HepG2 (cell line): ENCODE measurements around the gene NXPH4. TPM values are rescaled to one million over a fixed set of nuclear protein-coding genes. Genes with fewer than 3 reads are reported as not detected.

ENCODE experiments used
- ATM ChIP-seq: fragments of 450-650 bp; IDR thresholded peaks from 2 replicates; pipeline ENCODE4 v1.7.1; 2017; ENCODE audit warnings: mild to moderate bottlenecking, borderline replicate concordance
- FOXK1 ChIP-seq: sonication (generic); formaldehyde crosslinking; IDR thresholded peaks from 2 replicates; pipeline ENCODE4 v1.4.0; 2020; ENCODE audit warnings: low read depth, missing genetic modification reagents, borderline replicate concordance
- HNRNPUL1 ChIP-seq: fragments of 200-400 bp; formaldehyde crosslinking; IDR thresholded peaks from 2 replicates; pipeline ENCODE4 v1.6.1; 2017; ENCODE audit warnings: low read depth, mild to moderate bottlenecking, low read length, moderate library complexity
- KDM5A ChIP-seq: fragments of 200-600 bp; sonication (generic); IDR thresholded peaks from 2 replicates; pipeline ENCODE4 v1.7.0; 2018; ENCODE audit warnings: antibody characterized with exemption, mild to moderate bottlenecking, low read length, borderline replicate concordance
- MED8 ChIP-seq: sonication (generic); formaldehyde crosslinking; IDR thresholded peaks from 2 replicates; pipeline ENCODE4 v1.8.1; 2023; ENCODE audit warnings: mild to moderate bottlenecking, missing genetic modification reagents; ENCODE audit not compliant: insufficient replicate concordance
- NR0B2 ChIP-seq: sonication (generic); formaldehyde crosslinking; IDR thresholded peaks from 2 replicates; pipeline ENCODE4 v1.4.0; 2020; ENCODE audit warnings: mild to moderate bottlenecking, missing genetic modification reagents
- PLRG1 ChIP-seq: fragments of 450-650 bp; conservative IDR thresholded peaks from 2 replicates; pipeline ENCODE4 v1.6.1; 2016
- SOX13 ChIP-seq, 3 experiments: fragments of 450-650 bp in 1 of 3; sonication (generic) in 1 of 3; formaldehyde crosslinking in 1 of 3; IDR thresholded peaks in 2 of 3; conservative IDR thresholded peaks in 1 of 3; 2 replicates each; pipeline versions ENCODE4 v1.5.0 to v1.6.1; 2016 to 2020; ENCODE audit warnings: antibody characterized with exemption in 1 of 3, mild to moderate bottlenecking in 1 of 3, missing compliant biosample characterization in 1 of 3, missing genetic modification reagents in 1 of 3, moderate library complexity in 1 of 3
- SSRP1 ChIP-seq: IDR thresholded peaks from 2 replicates; pipeline ENCODE4 v1.6.1; 2016; ENCODE audit warnings: control low read depth
- SYNCRIP ChIP-seq: fragments of 200-400 bp; formaldehyde crosslinking; IDR thresholded peaks from 2 replicates; pipeline ENCODE4 v1.6.1; 2018; ENCODE audit warnings: mild to moderate bottlenecking, low read depth, low read length; ENCODE audit not compliant: insufficient read depth
- TAF1 ChIP-seq: sonication (generic); formaldehyde crosslinking; IDR thresholded peaks from 2 replicates; pipeline ENCODE4 v1.4.0; 2020; ENCODE audit warnings: missing genetic modification reagents
- TEAD3 ChIP-seq: optimal IDR thresholded peaks from 2 replicates; pipeline ENCODE3; 2016; ENCODE audit warnings: borderline replicate concordance
- ZNF232 ChIP-seq: sonication (generic); formaldehyde crosslinking; IDR thresholded peaks from 2 replicates; pipeline ENCODE4 v1.4.0; 2020; ENCODE audit warnings: missing genetic modification reagents, borderline replicate concordance
- ZNF337 ChIP-seq: sonication (generic); formaldehyde crosslinking; IDR thresholded peaks from 2 replicates; pipeline ENCODE4 v1.5.1; 2020; ENCODE audit warnings: missing genetic modification reagents, low read depth, mild to moderate bottlenecking, borderline replicate concordance
- ZNF615 ChIP-seq: sonication (generic); formaldehyde crosslinking; IDR thresholded peaks from 2 replicates; pipeline ENCODE4 v1.5.0; 2020; ENCODE audit warnings: mild to moderate bottlenecking, missing genetic modification reagents, borderline replicate concordance
- ZNF790 ChIP-seq: sonication (generic); formaldehyde crosslinking; IDR thresholded peaks from 2 replicates; pipeline ENCODE4 v1.8.0; 2022; ENCODE audit warnings: missing genetic modification reagents, mild to moderate bottlenecking, borderline replicate concordance
- polyA plus RNA-seq, 8 experiments: library from polyadenylated mRNA; depleted of rRNA in 3 of 8; stranded (reverse) in 7 of 8; unstranded in 1 of 8; fragments of >200 nt; fragmentation: Illumina TruSeq in 4 of 8; extraction: Trizol in 4 of 8; gene quantifications; 2 replicates each; pipeline versions ENCODE4 v1.2.1 to v1.2.3, GENCODE V29; 2011 to 2016; ENCODE audit warnings: low read depth in 4 of 8, missing spikeins in 1 of 8, mixed read lengths in 1 of 8; ENCODE audit not compliant: insufficient read depth in 1 of 8
- total RNA-seq, 5 experiments: library from RNA; depleted of rRNA; stranded (reverse); fragments of >200 nt; fragmentation: Illumina TruSeq; extraction: Trizol; gene quantifications; 2 replicates each; pipeline ENCODE4 v1.2.3, GENCODE V29; 2016; ENCODE audit warnings: low read depth in 1 of 5
- TF ChIP-seq, protein P1 (sequence below): sonication (generic); formaldehyde crosslinking; conservative IDR thresholded peaks from 2 replicates; pipeline ENCODE4 v1.8.0; 2022; ENCODE audit warnings: missing genetic modification reagents
- TF ChIP-seq, protein P2 (sequence below): sonication (generic); formaldehyde crosslinking; IDR thresholded peaks from 2 replicates; pipeline ENCODE4 v1.4.0; 2020; ENCODE audit warnings: mild to moderate bottlenecking, missing genetic modification reagents, borderline replicate concordance
- TF ChIP-seq, protein P3 (sequence below): sonication (generic); formaldehyde crosslinking; IDR thresholded peaks from 2 replicates; pipeline ENCODE4 v1.8.1; 2023; ENCODE audit warnings: mild to moderate bottlenecking, moderate library complexity, missing genetic modification reagents

The NXPH4 gene
- total and polyA plus RNA-seq, 2 of the 13 experiments (the other 11 are each of a cell fraction or from before 2014, with no cell fraction given) = 0.13 TPM; not detected in 1

GRCh38 chr12:57229634-57230380 lies 13.2 kb downstream of the NXPH4 start, which contains the start of gene SHMT2 (continued):
- TF ChIP-seq ZNF337 (CRISPR knock-in tag) (peak; percentile 36; the same call in 1 of the 2 replicates), TAF1 (peak; percentile 75), ZNF615 (CRISPR knock-in tag) (no peak), HNRNPUL1 (no peak), TEAD3 (peak; percentile 25), NR0B2 (CRISPR knock-in tag) (no peak), SYNCRIP (no peak), ATM (no peak), SOX13 (IDR thresholded peaks at IDR 0.05) (no peak), SOX13 (CRISPR knock-in tag; conservative IDR thresholded peaks at IDR 0.05 in 1 of 2, IDR thresholded peaks at IDR 0.05 in 1 of 2) (no peak), PLRG1 (no peak), FOXK1 (CRISPR knock-in tag) (0 out of 2 replicates have a peak, but pooled peaks have one; percentile 11), ZNF790 (CRISPR knock-in tag) (no peak), ZNF232 (CRISPR knock-in tag) (peak; percentile 64; the same call in 1 of the 2 replicates), SSRP1 (CRISPR knock-in tag) (no peak; the same call in 1 of the 2 replicates), KDM5A (0 out of 2 replicates have a peak, but pooled peaks have one; percentile 67), MED8 (CRISPR knock-in tag) (no peak)
- TF ChIP-seq, protein P1, sequence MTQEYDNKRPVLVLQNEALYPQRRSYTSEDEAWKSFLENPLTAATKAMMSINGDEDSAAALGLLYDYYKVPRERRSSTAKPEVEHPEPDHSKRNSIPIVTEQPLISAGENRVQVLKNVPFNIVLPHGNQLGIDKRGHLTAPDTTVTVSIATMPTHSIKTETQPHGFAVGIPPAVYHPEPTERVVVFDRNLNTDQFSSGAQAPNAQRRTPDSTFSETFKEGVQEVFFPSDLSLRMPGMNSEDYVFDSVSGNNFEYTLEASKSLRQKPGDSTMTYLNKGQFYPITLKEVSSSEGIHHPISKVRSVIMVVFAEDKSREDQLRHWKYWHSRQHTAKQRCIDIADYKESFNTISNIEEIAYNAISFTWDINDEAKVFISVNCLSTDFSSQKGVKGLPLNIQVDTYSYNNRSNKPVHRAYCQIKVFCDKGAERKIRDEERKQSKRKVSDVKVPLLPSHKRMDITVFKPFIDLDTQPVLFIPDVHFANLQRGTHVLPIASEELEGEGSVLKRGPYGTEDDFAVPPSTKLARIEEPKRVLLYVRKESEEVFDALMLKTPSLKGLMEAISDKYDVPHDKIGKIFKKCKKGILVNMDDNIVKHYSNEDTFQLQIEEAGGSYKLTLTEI (CRISPR knock-in tag) = no peak
- TF ChIP-seq, protein P2, sequence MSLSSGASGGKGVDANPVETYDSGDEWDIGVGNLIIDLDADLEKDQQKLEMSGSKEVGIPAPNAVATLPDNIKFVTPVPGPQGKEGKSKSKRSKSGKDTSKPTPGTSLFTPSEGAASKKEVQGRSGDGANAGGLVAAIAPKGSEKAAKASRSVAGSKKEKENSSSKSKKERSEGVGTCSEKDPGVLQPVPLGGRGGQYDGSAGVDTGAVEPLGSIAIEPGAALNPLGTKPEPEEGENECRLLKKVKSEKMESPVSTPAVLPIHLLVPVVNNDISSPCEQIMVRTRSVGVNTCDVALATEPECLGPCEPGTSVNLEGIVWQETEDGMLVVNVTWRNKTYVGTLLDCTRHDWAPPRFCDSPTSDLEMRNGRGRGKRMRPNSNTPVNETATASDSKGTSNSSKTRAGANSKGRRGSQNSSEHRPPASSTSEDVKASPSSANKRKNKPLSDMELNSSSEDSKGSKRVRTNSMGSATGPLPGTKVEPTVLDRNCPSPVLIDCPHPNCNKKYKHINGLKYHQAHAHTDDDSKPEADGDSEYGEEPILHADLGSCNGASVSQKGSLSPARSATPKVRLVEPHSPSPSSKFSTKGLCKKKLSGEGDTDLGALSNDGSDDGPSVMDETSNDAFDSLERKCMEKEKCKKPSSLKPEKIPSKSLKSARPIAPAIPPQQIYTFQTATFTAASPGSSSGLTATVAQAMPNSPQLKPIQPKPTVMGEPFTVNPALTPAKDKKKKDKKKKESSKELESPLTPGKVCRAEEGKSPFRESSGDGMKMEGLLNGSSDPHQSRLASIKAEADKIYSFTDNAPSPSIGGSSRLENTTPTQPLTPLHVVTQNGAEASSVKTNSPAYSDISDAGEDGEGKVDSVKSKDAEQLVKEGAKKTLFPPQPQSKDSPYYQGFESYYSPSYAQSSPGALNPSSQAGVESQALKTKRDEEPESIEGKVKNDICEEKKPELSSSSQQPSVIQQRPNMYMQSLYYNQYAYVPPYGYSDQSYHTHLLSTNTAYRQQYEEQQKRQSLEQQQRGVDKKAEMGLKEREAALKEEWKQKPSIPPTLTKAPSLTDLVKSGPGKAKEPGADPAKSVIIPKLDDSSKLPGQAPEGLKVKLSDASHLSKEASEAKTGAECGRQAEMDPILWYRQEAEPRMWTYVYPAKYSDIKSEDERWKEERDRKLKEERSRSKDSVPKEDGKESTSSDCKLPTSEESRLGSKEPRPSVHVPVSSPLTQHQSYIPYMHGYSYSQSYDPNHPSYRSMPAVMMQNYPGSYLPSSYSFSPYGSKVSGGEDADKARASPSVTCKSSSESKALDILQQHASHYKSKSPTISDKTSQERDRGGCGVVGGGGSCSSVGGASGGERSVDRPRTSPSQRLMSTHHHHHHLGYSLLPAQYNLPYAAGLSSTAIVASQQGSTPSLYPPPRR (CRISPR knock-in tag) = no peak; the same call in 1 of the 2 replicates
- TF ChIP-seq, protein P3, sequence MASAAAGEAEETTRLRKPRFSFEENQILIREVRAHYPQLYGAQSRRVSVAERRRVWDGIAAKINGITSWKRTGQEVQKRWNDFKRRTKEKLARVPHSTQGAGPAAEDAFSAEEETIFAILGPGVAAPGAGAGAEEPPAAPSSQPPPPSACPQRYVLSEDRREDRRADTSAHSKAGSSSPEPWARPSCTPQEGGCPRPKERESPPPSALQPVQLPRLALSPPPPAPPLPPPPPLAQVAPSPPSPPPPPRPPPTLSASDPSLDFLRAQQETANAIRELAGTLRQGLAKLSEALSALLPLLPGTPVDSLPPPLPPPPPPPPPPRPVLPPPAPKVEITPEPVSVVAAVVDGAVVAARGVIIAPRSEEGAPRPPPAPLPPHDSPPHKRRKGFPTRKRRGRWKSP (CRISPR knock-in tag) = no peak
